Measurements from ENCODE around the gene PCP2. TPM values are rescaled to one million over a fixed set of nuclear protein-coding genes. Genes with fewer than 3 reads are reported as not detected.

The PCP2 gene
- total RNA-seq, 4 donors from 2014 or later, result 2.3 to 13.4 (median 7.8) TPM; not detected in 1

DNA sequence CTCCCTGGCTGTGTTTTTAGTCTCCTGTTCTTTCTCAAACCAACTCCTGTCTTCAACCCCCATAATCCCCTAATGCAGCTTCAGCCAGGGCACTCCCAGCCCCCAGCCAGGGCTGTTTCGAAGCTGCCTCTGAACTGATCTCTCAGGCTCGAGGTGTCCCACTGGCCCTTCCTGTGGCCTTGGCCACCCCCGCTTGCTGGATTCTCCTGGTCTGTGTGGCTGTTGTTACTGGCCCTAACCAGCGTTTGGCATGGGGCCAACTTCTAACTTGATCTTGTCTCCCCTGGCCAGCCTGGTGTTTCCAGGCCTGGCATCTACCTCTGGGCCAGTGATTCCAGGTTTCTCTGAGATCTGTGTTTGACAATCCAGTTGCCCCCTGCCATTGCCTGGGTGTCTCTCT, 15.2 kb downstream of the PCP2 start:
- peaks cover 0 to 24% (median 3%) of the 10 kb centered on the region in 4 donors for H3K4me1 ChIP-seq
- no peaks in the 10 kb centered on the region for H3K27me3 ChIP-seq
- TF ChIP-seq, protein P1, sequence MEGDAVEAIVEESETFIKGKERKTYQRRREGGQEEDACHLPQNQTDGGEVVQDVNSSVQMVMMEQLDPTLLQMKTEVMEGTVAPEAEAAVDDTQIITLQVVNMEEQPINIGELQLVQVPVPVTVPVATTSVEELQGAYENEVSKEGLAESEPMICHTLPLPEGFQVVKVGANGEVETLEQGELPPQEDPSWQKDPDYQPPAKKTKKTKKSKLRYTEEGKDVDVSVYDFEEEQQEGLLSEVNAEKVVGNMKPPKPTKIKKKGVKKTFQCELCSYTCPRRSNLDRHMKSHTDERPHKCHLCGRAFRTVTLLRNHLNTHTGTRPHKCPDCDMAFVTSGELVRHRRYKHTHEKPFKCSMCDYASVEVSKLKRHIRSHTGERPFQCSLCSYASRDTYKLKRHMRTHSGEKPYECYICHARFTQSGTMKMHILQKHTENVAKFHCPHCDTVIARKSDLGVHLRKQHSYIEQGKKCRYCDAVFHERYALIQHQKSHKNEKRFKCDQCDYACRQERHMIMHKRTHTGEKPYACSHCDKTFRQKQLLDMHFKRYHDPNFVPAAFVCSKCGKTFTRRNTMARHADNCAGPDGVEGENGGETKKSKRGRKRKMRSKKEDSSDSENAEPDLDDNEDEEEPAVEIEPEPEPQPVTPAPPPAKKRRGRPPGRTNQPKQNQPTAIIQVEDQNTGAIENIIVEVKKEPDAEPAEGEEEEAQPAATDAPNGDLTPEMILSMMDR (IDR thresholded peaks at IDR 0.05), result no peak
- no peak for TF ChIP-seq POLR2A (IDR thresholded peaks at IDR 0.05)
- no peak overlapping the region for H3K4me3 ChIP-seq
- DNase-seq, result no peak
- H3K36me3 ChIP-seq, result peaks cover 0 to 70% (median 0%) of the 10 kb centered on the region in 3 donors
- H3K9me3 ChIP-seq, result no peaks in the 10 kb centered on the region
- H3K27ac ChIP-seq, result peak overlapping the region in 3 of 4 donors; percentile 62 to 93 (median 83)

DNA sequence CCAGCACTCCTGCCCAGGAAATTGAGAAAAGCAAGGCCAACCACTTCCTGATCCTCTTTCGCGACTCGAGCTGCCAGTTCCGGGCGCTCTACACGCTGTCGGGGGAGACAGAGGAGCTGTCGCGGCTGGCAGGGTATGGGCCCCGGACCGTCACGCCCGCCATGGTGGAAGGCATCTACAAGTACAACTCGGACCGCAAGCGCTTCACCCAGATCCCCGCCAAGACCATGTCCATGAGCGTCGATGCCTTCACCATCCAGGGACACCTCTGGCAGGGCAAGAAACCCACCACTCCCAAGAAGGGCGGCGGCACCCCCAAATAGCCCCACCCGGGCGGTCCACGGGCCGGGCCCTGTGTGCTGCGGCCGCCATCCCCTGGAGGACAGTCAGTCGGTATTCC, 15.8 kb downstream of the PCP2 start:
- peaks cover 0 to 66% (median 0%) of the 10 kb centered on the region in 3 donors for H3K36me3 ChIP-seq
- H3K9me3 ChIP-seq, result no peaks in the 10 kb centered on the region
- no peak for TF ChIP-seq POLR2A (IDR thresholded peaks at IDR 0.05)
- TF ChIP-seq, protein P1 (IDR thresholded peaks at IDR 0.05), result no peak
- peak overlapping the region in 2 of 4 donors; percentile 83 to 93 for H3K27ac ChIP-seq
- peaks cover 0 to 24% (median 3%) of the 10 kb centered on the region in 4 donors for H3K4me1 ChIP-seq
- no peak overlapping the region for H3K4me3 ChIP-seq
- DNase-seq, result no peak
- H3K27me3 ChIP-seq, result no peaks in the 10 kb centered on the region

DNA sequence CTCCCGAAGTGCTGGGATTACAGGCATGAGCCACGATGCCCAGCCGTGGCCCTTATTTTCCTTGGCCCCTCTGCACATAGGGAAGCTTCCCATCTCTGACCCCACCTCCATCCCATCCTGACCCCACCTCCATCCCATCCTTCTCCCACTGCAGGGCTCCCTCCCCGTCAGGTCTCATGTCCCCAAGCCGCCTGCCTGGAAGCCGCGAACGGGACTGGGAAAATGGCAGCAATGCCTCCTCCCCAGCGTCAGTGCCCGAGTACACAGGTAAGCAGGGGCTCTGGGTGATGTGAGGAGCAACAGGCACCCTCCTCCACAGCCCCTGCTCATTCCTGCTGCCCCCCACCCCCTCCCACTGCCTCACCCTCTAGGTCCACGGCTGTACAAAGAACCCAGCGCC, 16.3 kb downstream of the PCP2 start:
- Histone ChIP-seq H3K27ac (no peak overlapping the region), H3K4me3 (no peak overlapping the region), H3K27me3 (no peaks in the 10 kb centered on the region), H3K4me1 (peaks cover 0 to 24% (median 3%) of the 10 kb centered on the region in 4 donors), H3K9me3 (no peaks in the 10 kb centered on the region), H3K36me3 (peaks cover 0 to 66% (median 0%) of the 10 kb centered on the region in 3 donors)
- no peak for DNase-seq
- TF ChIP-seq, protein P1 (IDR thresholded peaks at IDR 0.05), result no peak
- TF ChIP-seq POLR2A (IDR thresholded peaks at IDR 0.05), result no peak

GRCh38 chr19:7614859-7615741, 18.4 kb downstream of the PCP2 start:
- peaks cover 0 to 55% (median 0%) of the 10 kb centered on the region in 3 donors for H3K36me3 ChIP-seq
- H3K4me1 ChIP-seq, result peaks cover 0 to 22% (median 3%) of the 10 kb centered on the region in 4 donors
- H3K27ac ChIP-seq, result no peak overlapping the region
- H3K9me3 ChIP-seq, result no peaks in the 10 kb centered on the region
- no peak overlapping the region for H3K4me3 ChIP-seq
- DNase-seq, result no peak
- no peak for TF ChIP-seq POLR2A (IDR thresholded peaks at IDR 0.05)
- TF ChIP-seq, protein P1 (IDR thresholded peaks at IDR 0.05), result no peak
- no peaks in the 10 kb centered on the region for H3K27me3 ChIP-seq

GRCh38 chr19:7612282-7613274, 20.9 kb downstream of the PCP2 start:
- DNase-seq, result no peak
- no peak overlapping the region for H3K27ac ChIP-seq
- H3K9me3 ChIP-seq, result no peaks in the 10 kb centered on the region
- no peak overlapping the region for H3K4me3 ChIP-seq
- peaks cover 0 to 54% (median 0%) of the 10 kb centered on the region in 3 donors for H3K36me3 ChIP-seq
- no peaks in the 10 kb centered on the region for H3K4me1 ChIP-seq
- TF ChIP-seq, protein P1 (IDR thresholded peaks at IDR 0.05), result no peak
- TF ChIP-seq POLR2A (IDR thresholded peaks at IDR 0.05), result no peak
- no peaks in the 10 kb centered on the region for H3K27me3 ChIP-seq

Data from Peyer's patch (tissue), 4 donors.